HG02884 (cell line): ENCODE measurements around the gene AXDND1.
"Not testable (repeated sequence)": the region's sequence is repeated elsewhere in the genome, so short reads cannot be mapped to it uniquely, and the experiment has no call there.

ENCODE experiments used
- ATAC-seq: cut with Tn5 transposase; IDR thresholded peaks from one replicate; pipeline ENCODE4 v1.9.1; 2021; ENCODE audit warnings: mild to moderate bottlenecking, moderate library complexity; ENCODE audit not compliant: unreplicated experiment

Gene AXDND1

GRCh38 chr1:179365342-179366092 lies at the start of gene AXDND1:
Gene AXDND1 (plus strand): TSS chr1:179365971. CDS start chr1:179366510, 539 bp downstream.
- peak; percentile 97 for ATAC-seq

GRCh38 chr1:179318491-179318890 lies 47.3 kb upstream of the AXDND1 start:
- no peak for ATAC-seq

GRCh38 chr1:179321533-179322216 lies 44.1 kb upstream of the AXDND1 start:
- ATAC-seq: no peak

GRCh38 chr1:179322557-179322956 lies 43.2 kb upstream of the AXDND1 start:
- no peak for ATAC-seq

- no peak for ATAC-seq
Observed at GRCh38 chr1:179323436-179323835, 42.3 kb upstream of the AXDND1 start.

GRCh38 chr1:179325836-179326235 lies 39.9 kb upstream of the AXDND1 start:
- ATAC-seq: no peak

- no peak for ATAC-seq
Observed at GRCh38 chr1:179326746-179327145, 39.0 kb upstream of the AXDND1 start.

GRCh38 chr1:179327196-179327595 lies 38.6 kb upstream of the AXDND1 start:
- no peak for ATAC-seq

GRCh38 chr1:179327679-179328078 lies 38.1 kb upstream of the AXDND1 start:
- ATAC-seq: no peak

GRCh38 chr1:179329862-179330261 lies 35.9 kb upstream of the AXDND1 start:
- ATAC-seq: no peak

GRCh38 chr1:179334440-179334839 lies 31.3 kb upstream of the AXDND1 start:
- no peak for ATAC-seq

- ATAC-seq: no peak
Observed at GRCh38 chr1:179337288-179337687, 28.5 kb upstream of the AXDND1 start.

- ATAC-seq: no peak
Observed at GRCh38 chr1:179337942-179338560, 27.7 kb upstream of the AXDND1 start.

GRCh38 chr1:179340918-179341317 lies 24.9 kb upstream of the AXDND1 start:
- no peak for ATAC-seq

GRCh38 chr1:179341943-179342547 lies 23.7 kb upstream of the AXDND1 start:
- ATAC-seq: no peak

GRCh38 chr1:179342740-179343404 lies 22.9 kb upstream of the AXDND1 start:
- ATAC-seq: no peak

GRCh38 chr1:179351281-179351680 lies 14.5 kb upstream of the AXDND1 start:
- no peak for ATAC-seq

- ATAC-seq: no peak
Observed at GRCh38 chr1:179352236-179352635, 13.5 kb upstream of the AXDND1 start.

- no peak for ATAC-seq
Observed at GRCh38 chr1:179353546-179353945, 12.2 kb upstream of the AXDND1 start.

GRCh38 chr1:179361631-179362030 lies 4.1 kb upstream of the AXDND1 start:
- not testable (repeated sequence) for ATAC-seq
